T-helper 2 cell treated with Interferon-gamma antibody and Interleukin-4, amounts not matched to agents 5 μg/mL and 100 μg/mL, for 36 hours (primary cell): ENCODE data around the gene H2AZ2.

Source experiments
- DNase-seq: peaks from one replicate; pipeline ENCODE4 v3.0.0; 2021; ENCODE audit warnings: low spot score
- H3K27ac Mint-ChIP-seq: one replicate; pipeline ENCODE4 v1.8.0; 2021; ENCODE audit warnings: mild to moderate bottlenecking, mixed read lengths
- H3K27me3 Mint-ChIP-seq: one replicate; pipeline ENCODE4 v1.8.0; 2021; ENCODE audit warnings: low read depth, mixed read lengths
- H3K36me3 Mint-ChIP-seq: one replicate; pipeline ENCODE4 v1.8.0; 2021; ENCODE audit warnings: low read depth, mixed read lengths
- H3K4me1 Mint-ChIP-seq: one replicate; pipeline ENCODE4 v1.8.0; 2021; ENCODE audit warnings: low read depth, mixed read lengths
- H3K4me3 Mint-ChIP-seq: one replicate; pipeline ENCODE4 v1.8.0; 2022; ENCODE audit warnings: mild to moderate bottlenecking, moderate library complexity, mixed read lengths
- H3K9me3 Mint-ChIP-seq: one replicate; pipeline ENCODE4 v1.8.0; 2021; ENCODE audit warnings: mixed read lengths

The H2AZ2 gene

DNA sequence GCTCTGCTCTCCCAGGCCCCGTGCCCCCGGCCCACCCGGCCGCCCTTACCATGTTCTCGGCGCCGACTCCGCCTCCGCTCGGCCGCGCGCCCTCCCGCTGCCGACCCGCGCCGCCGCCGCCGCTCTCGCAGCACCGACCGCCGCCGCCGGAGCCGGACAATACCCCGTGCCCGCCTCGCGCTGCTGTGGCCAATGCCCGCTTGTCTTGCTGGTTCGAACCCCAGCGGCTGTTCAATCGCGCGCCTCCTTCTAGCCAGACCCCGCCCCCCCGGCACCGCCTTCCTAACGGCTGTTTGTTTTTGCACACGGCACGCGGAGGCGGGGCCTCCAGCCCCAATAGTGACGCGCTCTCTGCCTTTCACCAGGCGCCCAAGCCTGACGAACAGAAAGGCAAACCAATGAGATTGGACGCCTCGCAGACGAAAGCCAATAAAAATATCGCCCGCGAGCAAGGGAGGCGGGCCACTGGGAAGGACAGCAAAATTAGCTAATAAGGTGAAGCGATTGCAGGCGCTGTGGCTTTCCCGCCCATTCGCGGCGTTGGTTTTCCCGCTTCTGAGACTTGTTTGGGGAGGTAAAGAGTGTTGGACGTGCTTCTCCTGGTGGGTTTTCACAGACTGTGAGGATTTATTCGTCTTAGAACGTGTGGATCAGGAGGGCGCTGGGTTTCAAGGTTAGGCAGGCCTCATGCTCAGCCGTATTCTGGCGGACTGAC, at the start of gene H2AZ2:
Gene H2AZ2, minus strand, starts transcription at position 168 of the 715 bp plus-strand sequence. Its CDS starts 116 bp downstream, at position 52.
- H3K4me3 Mint-ChIP-seq = peak within 1 kb of the TSS; percentile 96
- H3K9me3 Mint-ChIP-seq = no peaks in the 10 kb centered on the region
- H3K27me3 Mint-ChIP-seq = no peaks in the 10 kb centered on the region
- peak; percentile 100 for DNase-seq
- H3K36me3 Mint-ChIP-seq = peaks cover 23% of the 10 kb centered on the region
- peaks cover 40% of the 10 kb centered on the region for H3K4me1 Mint-ChIP-seq
- peak within 1 kb of the TSS; percentile 99 for H3K27ac Mint-ChIP-seq

DNA sequence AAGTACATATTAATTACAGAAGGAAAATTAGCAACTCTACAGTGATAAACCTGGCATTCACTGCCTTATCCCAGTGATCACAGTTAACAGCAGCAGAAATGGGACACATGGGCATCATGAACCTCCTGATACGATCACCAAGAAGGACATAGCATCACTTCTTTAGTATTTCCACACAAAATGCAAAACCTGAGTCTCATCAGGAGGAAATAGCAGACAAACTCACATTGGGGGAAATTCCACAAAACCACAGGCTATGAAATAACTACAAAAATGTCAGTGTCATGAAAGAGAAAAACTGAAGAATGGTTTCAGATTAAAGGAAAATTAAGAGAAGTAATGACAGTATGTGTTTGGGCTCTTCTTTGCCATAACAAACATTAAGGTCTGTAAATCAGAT, 49.4 kb upstream of the H2AZ2 start:
- H3K27ac Mint-ChIP-seq = no peak overlapping the region
- H3K27me3 Mint-ChIP-seq = no peaks in the 10 kb centered on the region
- H3K36me3 Mint-ChIP-seq = no peaks in the 10 kb centered on the region
- no peak overlapping the region for H3K4me3 Mint-ChIP-seq
- H3K4me1 Mint-ChIP-seq = peaks cover 6% of the 10 kb centered on the region
- H3K9me3 Mint-ChIP-seq = no peaks in the 10 kb centered on the region
- DNase-seq = no peak

GRCh38 chr7:44894888-44895580, 47.1 kb upstream of the H2AZ2 start:
- peaks cover 16% of the 10 kb centered on the region for H3K4me1 Mint-ChIP-seq
- H3K27ac Mint-ChIP-seq = no peak overlapping the region

GRCh38 chr7:44893710-44894234, 45.9 kb upstream of the H2AZ2 start:
- Mint-ChIP-seq H3K4me3 (no peak overlapping the region), H3K27me3 (no peaks in the 10 kb centered on the region), H3K4me1 (peaks cover 16% of the 10 kb centered on the region), H3K9me3 (no peaks in the 10 kb centered on the region), H3K36me3 (no peaks in the 10 kb centered on the region), H3K27ac (no peak overlapping the region)
- DNase-seq = no peak

More at GRCh38 chr7:44894888-44895580, 47.1 kb upstream of the H2AZ2 start:
- H3K27me3 Mint-ChIP-seq = no peaks in the 10 kb centered on the region
- H3K36me3 Mint-ChIP-seq = no peaks in the 10 kb centered on the region
- no peaks in the 10 kb centered on the region for H3K9me3 Mint-ChIP-seq
- no peak for DNase-seq
- H3K4me3 Mint-ChIP-seq = no peak overlapping the region

DNA sequence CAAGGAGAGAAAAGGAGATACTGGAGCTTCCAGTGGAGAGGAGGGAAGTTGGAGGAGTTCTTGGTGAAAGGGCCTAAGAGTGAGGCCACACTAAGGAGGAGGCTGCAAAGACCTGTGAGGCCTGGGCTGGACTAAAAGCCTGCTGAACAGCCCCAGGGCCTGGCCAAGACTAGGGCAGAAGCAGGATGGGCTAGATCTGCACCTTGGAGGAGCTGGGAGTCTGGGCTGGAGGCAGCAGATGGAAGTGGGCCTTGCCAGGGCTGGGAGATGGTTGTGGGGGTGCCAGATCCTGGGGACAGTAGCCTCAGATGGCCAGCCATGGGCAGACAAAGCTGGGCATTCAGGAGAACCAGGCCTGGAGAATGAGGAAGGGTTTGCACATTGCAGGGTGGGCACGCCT, 43.9 kb upstream of the H2AZ2 start:
- Mint-ChIP-seq H3K9me3 (no peaks in the 10 kb centered on the region), H3K36me3 (no peaks in the 10 kb centered on the region), H3K4me3 (no peak overlapping the region), H3K27ac (peak overlapping the region; percentile 88), H3K27me3 (no peaks in the 10 kb centered on the region), H3K4me1 (peaks cover 13% of the 10 kb centered on the region)
- no peak for DNase-seq

- peaks cover 15% of the 10 kb centered on the region for H3K4me1 Mint-ChIP-seq
- no peaks in the 10 kb centered on the region for H3K27me3 Mint-ChIP-seq
- no peak for DNase-seq
- peak overlapping the region; percentile 88 for H3K27ac Mint-ChIP-seq
- H3K9me3 Mint-ChIP-seq = no peaks in the 10 kb centered on the region
- H3K4me3 Mint-ChIP-seq = peak overlapping the region; percentile 1
- H3K36me3 Mint-ChIP-seq = no peaks in the 10 kb centered on the region
Observed at GRCh38 chr7:44891372-44891771, 43.5 kb upstream of the H2AZ2 start.

DNA sequence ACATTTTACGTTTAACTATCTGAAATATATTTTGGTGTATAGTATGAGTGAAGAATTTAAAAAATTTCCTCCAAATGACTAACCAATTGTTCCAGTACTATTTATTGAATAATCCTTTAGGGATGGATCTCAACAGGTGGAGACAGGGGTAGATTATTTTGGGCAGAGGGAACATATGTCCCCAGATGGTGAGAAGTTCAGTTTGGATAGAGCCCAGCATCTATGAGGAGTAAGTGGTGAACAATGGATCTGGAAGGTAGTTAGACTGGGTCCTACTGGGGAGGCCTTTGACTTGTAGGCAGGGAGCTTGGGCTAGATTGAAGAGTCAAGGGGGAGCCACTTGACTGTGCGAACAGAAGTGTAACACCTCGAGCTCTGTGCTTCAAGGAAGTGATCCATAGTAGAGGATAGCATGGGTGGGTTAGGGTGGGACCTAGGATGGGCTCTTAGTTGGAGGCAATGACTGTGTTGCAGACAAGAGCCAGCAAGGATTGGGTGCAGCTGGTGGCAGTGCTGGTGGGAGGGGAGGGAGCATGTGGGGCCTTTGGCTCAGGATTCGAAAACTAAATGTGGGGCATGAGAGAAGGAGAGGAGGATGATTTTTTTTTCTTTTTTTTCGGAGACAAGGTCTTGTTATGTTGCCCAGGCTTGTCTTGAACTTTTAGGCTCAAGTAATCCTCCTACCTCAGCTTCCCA, 41.3 kb upstream of the H2AZ2 start:
- DNase-seq = no peak
- Mint-ChIP-seq H3K4me3 (no peak overlapping the region), H3K36me3 (peaks cover 8% of the 10 kb centered on the region), H3K9me3 (no peaks in the 10 kb centered on the region), H3K27me3 (no peaks in the 10 kb centered on the region), H3K4me1 (peaks cover 22% of the 10 kb centered on the region), H3K27ac (no peak overlapping the region)

DNA sequence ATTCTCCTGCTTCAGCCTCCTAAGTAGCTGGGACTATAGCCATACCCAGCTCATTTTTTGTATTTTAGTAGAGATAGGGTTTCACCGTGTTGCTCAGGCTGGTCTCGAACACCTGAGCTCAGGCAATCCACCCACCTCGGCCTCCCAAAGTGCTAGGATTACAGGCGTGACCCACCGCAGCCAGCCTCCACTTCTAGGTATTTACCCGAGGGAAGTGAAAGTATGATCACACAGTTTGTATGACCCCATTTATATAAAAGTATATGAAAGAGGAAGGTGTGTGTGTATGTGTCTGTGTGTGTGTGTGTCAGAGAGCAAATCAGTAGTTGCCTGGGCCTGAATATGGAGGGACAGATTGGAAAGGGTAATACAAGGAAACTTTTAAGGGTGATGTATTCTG, 39.4 kb upstream of the H2AZ2 start:
- Mint-ChIP-seq H3K4me3 (peak overlapping the region; percentile 1), H3K27ac (peak overlapping the region; percentile 99), H3K4me1 (peaks cover 41% of the 10 kb centered on the region), H3K36me3 (peaks cover 21% of the 10 kb centered on the region), H3K27me3 (no peaks in the 10 kb centered on the region), H3K9me3 (no peaks in the 10 kb centered on the region)
- no peak for DNase-seq

GRCh38 chr7:44885394-44886317, 37.8 kb upstream of the H2AZ2 start, which contains the start of gene PURB:
PURB (minus strand) TSS chr7:44885530; CDS start chr7:44885348, 182 bp downstream.
- Mint-ChIP-seq H3K36me3 (peaks cover 33% of the 10 kb centered on the region), H3K9me3 (no peaks in the 10 kb centered on the region), H3K4me1 (peaks cover 43% of the 10 kb centered on the region), H3K27me3 (no peaks in the 10 kb centered on the region), H3K27ac (peak within 1 kb of the TSS; percentile 99), H3K4me3 (peak within 1 kb of the TSS; percentile 96)
- DNase-seq = peak; percentile 99

- DNase-seq = peak; percentile 55
- Mint-ChIP-seq H3K4me1 (peaks cover 51% of the 10 kb centered on the region), H3K27ac (peak overlapping the region; percentile 92), H3K9me3 (no peaks in the 10 kb centered on the region), H3K27me3 (no peaks in the 10 kb centered on the region), H3K4me3 (peak overlapping the region; percentile 87), H3K36me3 (peaks cover 38% of the 10 kb centered on the region)
Observed at GRCh38 chr7:44884621-44885393, 36.9 kb upstream of the H2AZ2 start.

DNA sequence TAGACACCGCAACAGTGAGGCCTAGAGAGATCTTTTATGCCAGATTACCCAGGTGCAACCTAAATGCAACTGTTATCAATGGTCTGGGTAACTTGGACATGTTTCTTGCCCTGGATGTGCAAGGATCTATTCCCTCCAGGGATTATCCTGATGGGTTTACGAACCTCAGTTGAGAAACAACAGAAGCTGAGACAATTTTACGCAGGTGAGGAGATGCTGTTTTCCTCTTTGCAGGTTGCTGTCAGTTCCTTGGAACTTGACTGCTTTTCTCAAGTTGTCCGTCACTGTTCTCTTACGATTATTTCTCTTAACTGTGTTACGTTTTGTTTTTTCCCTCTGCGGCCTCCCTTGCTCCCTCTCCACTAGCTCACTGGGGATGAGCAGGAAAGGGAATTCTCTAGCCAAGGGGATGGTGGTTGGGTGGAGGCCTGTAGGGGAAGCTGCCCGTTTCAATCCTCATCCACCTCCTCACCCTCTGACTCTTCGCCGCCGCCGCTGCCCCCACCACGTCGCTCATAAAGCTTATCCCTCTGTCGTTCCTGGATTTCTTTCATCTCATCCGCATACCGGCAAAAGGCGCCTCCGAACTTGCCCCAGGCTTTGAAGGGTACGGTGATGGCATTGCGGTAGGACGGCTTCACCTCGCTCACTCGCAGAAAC, 36.2 kb upstream of the H2AZ2 start:
- no peaks in the 10 kb centered on the region for H3K9me3 Mint-ChIP-seq
- peak overlapping the region; percentile 87 for H3K4me3 Mint-ChIP-seq
- no peak for DNase-seq
- H3K4me1 Mint-ChIP-seq = peaks cover 55% of the 10 kb centered on the region
- peak overlapping the region; percentile 92 for H3K27ac Mint-ChIP-seq
- H3K27me3 Mint-ChIP-seq = no peaks in the 10 kb centered on the region
- H3K36me3 Mint-ChIP-seq = peaks cover 42% of the 10 kb centered on the region

GRCh38 chr7:44882899-44883298, 35.0 kb upstream of the H2AZ2 start:
- H3K27ac Mint-ChIP-seq = no peak overlapping the region
- peak overlapping the region; percentile 87 for H3K4me3 Mint-ChIP-seq
- no peak for DNase-seq
- H3K4me1 Mint-ChIP-seq = peaks cover 55% of the 10 kb centered on the region
- peaks cover 48% of the 10 kb centered on the region for H3K36me3 Mint-ChIP-seq
- no peaks in the 10 kb centered on the region for H3K9me3 Mint-ChIP-seq
- H3K27me3 Mint-ChIP-seq = no peaks in the 10 kb centered on the region
